ENCODE measurements around the gene FBXW7.

DNA sequence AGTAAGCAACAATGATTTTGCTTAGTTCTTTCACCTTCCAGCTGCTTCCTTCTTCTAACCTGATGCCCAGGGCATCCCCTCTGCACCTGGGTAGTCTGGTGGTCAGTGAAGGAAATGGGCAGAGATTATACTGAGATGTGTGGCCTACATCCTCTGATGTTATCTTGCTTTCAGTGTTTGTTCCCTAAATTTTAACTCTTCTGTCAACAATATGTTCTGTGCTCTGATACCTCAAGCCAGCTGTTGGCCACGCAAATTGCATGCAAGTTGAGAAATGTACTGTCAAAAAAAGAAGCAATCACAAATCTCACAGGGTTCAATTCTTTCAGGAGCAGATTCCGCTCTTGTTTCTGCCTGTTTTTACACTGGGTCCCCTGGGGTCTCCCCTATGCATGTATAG, 73.8 kb downstream of the FBXW7 start:
- TF ChIP-seq, protein P1, sequence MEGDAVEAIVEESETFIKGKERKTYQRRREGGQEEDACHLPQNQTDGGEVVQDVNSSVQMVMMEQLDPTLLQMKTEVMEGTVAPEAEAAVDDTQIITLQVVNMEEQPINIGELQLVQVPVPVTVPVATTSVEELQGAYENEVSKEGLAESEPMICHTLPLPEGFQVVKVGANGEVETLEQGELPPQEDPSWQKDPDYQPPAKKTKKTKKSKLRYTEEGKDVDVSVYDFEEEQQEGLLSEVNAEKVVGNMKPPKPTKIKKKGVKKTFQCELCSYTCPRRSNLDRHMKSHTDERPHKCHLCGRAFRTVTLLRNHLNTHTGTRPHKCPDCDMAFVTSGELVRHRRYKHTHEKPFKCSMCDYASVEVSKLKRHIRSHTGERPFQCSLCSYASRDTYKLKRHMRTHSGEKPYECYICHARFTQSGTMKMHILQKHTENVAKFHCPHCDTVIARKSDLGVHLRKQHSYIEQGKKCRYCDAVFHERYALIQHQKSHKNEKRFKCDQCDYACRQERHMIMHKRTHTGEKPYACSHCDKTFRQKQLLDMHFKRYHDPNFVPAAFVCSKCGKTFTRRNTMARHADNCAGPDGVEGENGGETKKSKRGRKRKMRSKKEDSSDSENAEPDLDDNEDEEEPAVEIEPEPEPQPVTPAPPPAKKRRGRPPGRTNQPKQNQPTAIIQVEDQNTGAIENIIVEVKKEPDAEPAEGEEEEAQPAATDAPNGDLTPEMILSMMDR (IDR thresholded peaks at IDR 0.05 in 2 of 3, conservative IDR thresholded peaks at IDR 0.05 in 1 of 3; ENCODE audit: borderline replicate concordance in 1 of 3, insufficient read depth in 1 of 3, low read depth in 2 of 3, low read length in 2 of 3) = no peak
- TF ChIP-seq, protein P2, sequence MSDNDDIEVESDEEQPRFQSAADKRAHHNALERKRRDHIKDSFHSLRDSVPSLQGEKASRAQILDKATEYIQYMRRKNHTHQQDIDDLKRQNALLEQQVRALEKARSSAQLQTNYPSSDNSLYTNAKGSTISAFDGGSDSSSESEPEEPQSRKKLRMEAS (IDR thresholded peaks at IDR 0.05) = no peak

Data from HCT116 (cell line).